ENCODE data around the gene S100A4.
A peak's percentile ranks its signal among the peaks of the same experiment; 100 is the strongest.

Gene S100A4

DNA sequence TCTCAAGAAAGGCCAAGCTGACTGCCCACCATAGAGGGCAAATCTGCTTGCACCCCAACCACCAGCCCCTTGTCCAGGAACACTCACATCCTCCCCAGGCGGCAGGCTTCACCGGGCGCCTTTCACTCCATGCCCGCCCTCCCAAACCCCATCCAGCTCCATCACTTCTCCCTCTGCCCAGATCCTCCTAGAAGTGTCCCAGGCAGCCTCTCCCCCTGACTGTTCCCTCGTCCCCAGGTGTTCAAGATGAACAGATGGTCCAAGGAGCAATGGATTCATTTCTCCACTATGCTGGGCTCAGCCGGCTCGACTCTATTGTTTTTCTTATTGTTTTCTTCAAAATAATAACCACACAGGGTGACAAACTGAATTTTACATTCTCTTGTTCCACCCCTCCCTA, 31.9 kb downstream of the S100A4 start:
- H3K4me3 ChIP-seq (IDR thresholded peaks at IDR 0.05; ENCODE audit: insufficient read depth, low read depth, low read length): no peak overlapping the region
- H3K4me1 ChIP-seq (ENCODE audit: low read depth, poor library complexity, severe bottlenecking): peaks cover 13% of the 10 kb centered on the region
- no peaks in the 10 kb centered on the region for H4K20me1 ChIP-seq (ENCODE audit: insufficient read depth)
- H3K36me3 ChIP-seq (ENCODE audit: insufficient read depth): no peaks in the 10 kb centered on the region
- H3K9ac ChIP-seq: no peak overlapping the region
- H3K79me2 ChIP-seq (ENCODE audit: insufficient read depth, low read depth): no peaks in the 10 kb centered on the region
- no peak overlapping the region for H3K4me2 ChIP-seq
- no peak overlapping the region for H3K27ac ChIP-seq
- no peak overlapping the region for H2AFZ ChIP-seq (ENCODE audit: low read depth)
- no peaks in the 10 kb centered on the region for H3K27me3 ChIP-seq (ENCODE audit: insufficient read depth, low read depth)
- TF ChIP-seq, protein P1, sequence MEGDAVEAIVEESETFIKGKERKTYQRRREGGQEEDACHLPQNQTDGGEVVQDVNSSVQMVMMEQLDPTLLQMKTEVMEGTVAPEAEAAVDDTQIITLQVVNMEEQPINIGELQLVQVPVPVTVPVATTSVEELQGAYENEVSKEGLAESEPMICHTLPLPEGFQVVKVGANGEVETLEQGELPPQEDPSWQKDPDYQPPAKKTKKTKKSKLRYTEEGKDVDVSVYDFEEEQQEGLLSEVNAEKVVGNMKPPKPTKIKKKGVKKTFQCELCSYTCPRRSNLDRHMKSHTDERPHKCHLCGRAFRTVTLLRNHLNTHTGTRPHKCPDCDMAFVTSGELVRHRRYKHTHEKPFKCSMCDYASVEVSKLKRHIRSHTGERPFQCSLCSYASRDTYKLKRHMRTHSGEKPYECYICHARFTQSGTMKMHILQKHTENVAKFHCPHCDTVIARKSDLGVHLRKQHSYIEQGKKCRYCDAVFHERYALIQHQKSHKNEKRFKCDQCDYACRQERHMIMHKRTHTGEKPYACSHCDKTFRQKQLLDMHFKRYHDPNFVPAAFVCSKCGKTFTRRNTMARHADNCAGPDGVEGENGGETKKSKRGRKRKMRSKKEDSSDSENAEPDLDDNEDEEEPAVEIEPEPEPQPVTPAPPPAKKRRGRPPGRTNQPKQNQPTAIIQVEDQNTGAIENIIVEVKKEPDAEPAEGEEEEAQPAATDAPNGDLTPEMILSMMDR (conservative IDR thresholded peaks at IDR 0.05; ENCODE audit: low read depth, low read length): no peak

DNA sequence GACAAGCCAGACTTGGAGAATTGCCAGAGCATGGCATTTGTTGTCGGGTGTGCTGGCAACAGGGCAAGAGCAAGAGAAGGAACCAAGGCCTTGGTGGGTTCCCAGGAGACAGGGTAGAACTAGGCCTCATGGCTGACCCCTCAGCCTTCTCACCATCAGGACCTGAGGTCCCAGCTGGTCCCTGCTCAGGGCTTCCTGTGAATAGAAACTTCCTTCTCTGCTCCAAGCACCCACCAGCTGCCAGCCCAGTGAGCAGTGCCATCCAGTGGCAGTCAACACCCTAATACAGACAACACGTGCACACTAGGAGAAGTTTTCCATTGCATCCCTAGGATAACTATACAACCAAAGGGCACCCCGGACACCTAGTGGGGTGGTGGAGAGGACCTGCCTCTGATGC, 32.6 kb downstream of the S100A4 start:
- Histone ChIP-seq H3K9ac (no peak overlapping the region), H3K36me3 (ENCODE audit: insufficient read depth) (no peaks in the 10 kb centered on the region), H3K27me3 (ENCODE audit: insufficient read depth, low read depth) (no peaks in the 10 kb centered on the region), H3K4me1 (ENCODE audit: low read depth, poor library complexity, severe bottlenecking) (peaks cover 10% of the 10 kb centered on the region), H3K4me2 (no peak overlapping the region), H4K20me1 (ENCODE audit: insufficient read depth) (no peaks in the 10 kb centered on the region), H2AFZ (ENCODE audit: low read depth) (no peak overlapping the region), H3K4me3 (IDR thresholded peaks at IDR 0.05; ENCODE audit: insufficient read depth, low read depth, low read length) (no peak overlapping the region), H3K27ac (no peak overlapping the region), H3K79me2 (ENCODE audit: insufficient read depth, low read depth) (no peaks in the 10 kb centered on the region)
- TF ChIP-seq, protein P1 (conservative IDR thresholded peaks at IDR 0.05; ENCODE audit: low read depth, low read length): no peak

DNA sequence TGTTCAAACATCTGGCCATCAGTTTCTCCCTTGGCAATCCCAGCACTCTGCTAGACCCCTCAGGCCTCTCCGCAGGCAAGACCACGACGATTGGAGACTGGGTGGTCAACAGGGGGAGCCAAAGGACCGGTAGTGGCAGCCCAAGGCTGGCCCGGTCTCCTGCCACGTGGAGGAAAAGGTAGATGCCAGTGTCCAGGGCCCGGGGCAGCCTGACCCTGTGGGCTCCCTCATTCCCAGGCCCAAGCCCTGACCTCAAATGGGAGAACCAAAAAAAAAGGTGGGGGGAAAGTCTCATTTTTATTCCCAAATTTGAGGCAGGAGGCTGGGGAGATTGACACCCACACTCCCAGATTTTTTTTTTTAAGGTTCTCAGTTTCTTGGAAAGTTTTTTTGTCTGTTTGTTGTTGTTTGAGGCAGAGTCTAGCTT, 34.6 kb downstream of the S100A4 start:
- no peaks in the 10 kb centered on the region for H3K79me2 ChIP-seq (ENCODE audit: insufficient read depth, low read depth)
- H3K4me2 ChIP-seq: peak overlapping the region; percentile 18
- TF ChIP-seq, protein P1 (conservative IDR thresholded peaks at IDR 0.05; ENCODE audit: low read depth, low read length): peak; percentile 100
- H3K4me3 ChIP-seq (IDR thresholded peaks at IDR 0.05; ENCODE audit: insufficient read depth, low read depth, low read length): no peak overlapping the region
- no peaks in the 10 kb centered on the region for H3K36me3 ChIP-seq (ENCODE audit: insufficient read depth)
- H3K27me3 ChIP-seq (ENCODE audit: insufficient read depth, low read depth): no peaks in the 10 kb centered on the region
- H3K27ac ChIP-seq: no peak overlapping the region
- H2AFZ ChIP-seq (ENCODE audit: low read depth): peak overlapping the region; percentile 80
- peaks cover 10% of the 10 kb centered on the region for H3K4me1 ChIP-seq (ENCODE audit: low read depth, poor library complexity, severe bottlenecking)
- H3K9ac ChIP-seq: peak overlapping the region; percentile 23; the same call in 1 of the 2 replicates
- H4K20me1 ChIP-seq (ENCODE audit: insufficient read depth): no peaks in the 10 kb centered on the region

DNA sequence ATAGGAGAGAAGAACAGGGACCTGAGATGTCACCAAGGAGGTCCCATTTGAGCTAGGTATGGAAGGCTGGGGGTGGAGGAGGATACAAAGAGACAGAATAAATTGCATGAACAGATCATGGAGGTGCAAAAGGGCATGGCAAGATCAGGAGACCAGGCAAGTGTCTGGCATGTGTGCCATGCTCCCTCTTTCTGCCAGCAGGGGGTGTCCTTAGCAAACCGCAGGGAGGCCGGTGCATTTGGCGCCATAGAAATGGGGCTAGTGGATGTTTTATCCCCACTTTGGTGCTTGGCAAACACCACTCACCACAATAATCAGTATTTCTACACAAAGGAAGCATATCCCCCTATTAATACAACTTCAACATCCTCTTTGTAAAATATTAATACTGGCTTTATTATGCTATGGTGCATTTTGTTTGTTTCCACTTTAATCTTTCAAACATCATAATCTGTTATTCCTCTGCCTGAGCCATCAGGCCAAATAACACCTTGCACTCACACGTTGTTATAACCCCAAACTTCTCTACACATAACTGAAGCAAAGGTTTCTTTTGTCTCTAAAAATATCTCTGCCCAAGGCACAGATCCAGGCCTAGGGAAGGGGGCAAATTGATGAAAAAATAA, 35.8 kb downstream of the S100A4 start:
- Histone ChIP-seq H3K9ac (no peak overlapping the region), H3K4me1 (ENCODE audit: low read depth, poor library complexity, severe bottlenecking) (peaks cover 10% of the 10 kb centered on the region), H3K36me3 (ENCODE audit: insufficient read depth) (no peaks in the 10 kb centered on the region), H2AFZ (ENCODE audit: low read depth) (peak overlapping the region; percentile 80; the same call in 1 of the 2 replicates), H3K4me2 (no peak overlapping the region), H3K27me3 (ENCODE audit: insufficient read depth, low read depth) (no peaks in the 10 kb centered on the region), H3K4me3 (IDR thresholded peaks at IDR 0.05; ENCODE audit: insufficient read depth, low read depth, low read length) (no peak overlapping the region), H4K20me1 (ENCODE audit: insufficient read depth) (no peaks in the 10 kb centered on the region), H3K27ac (no peak overlapping the region), H3K79me2 (ENCODE audit: insufficient read depth, low read depth) (no peaks in the 10 kb centered on the region)
- TF ChIP-seq, protein P1 (conservative IDR thresholded peaks at IDR 0.05; ENCODE audit: low read depth, low read length): peak; percentile 99

All from KMS-11 (cell line).